Prostate gland (tissue), 2 donors: ENCODE results near the gene PRRT3.

Source experiments
- CTCF ChIP-seq, 4 experiments: fragments of 200-600 bp in 2 of 4; fragments of 450-650 bp in 2 of 4; sonication (generic) in 2 of 4; IDR thresholded peaks; 1 replicate in 3 of 4; 2 replicates in 1 of 4; pipeline ENCODE4 v1.5.1; 2016 to 2019; ENCODE audit warnings: antibody characterized with exemption in 4 of 4, mild to moderate bottlenecking in 2 of 4, moderate library complexity in 2 of 4
- POLR2A ChIP-seq: fragments of 450-650 bp; IDR thresholded peaks from one replicate; pipeline ENCODE4 v1.6.1; 2016; ENCODE audit warnings: antibody characterized with exemption, mild to moderate bottlenecking
- POLR2AphosphoS5 ChIP-seq: sonication (generic); formaldehyde crosslinking; IDR thresholded peaks from one replicate; pipeline ENCODE4 v1.6.1; 2017; ENCODE audit warnings: antibody characterized with exemption

- TF ChIP-seq CTCF (IDR thresholded peaks at IDR 0.05) (no peak), POLR2A (peak; percentile 52), POLR2AphosphoS5 (no peak)
Observed at GRCh38 chr3:9902372-9903237, 49.6 kb downstream of the PRRT3 start, which contains the start of gene IL17RE.
